Stimulated activated CD8-positive, alpha-beta memory T cell treated with anti-CD3 and anti-CD28 coated beads, Interleukin-2, amount 100 ng/mL, for 1 hour (primary cell): ENCODE results near the gene RAB27A.
"Not testable (repeated sequence)": the region's sequence is repeated elsewhere in the genome, so short reads cannot be mapped to it uniquely, and the experiment has no call there.

Source experiments
- DNase-seq, 2 donors: peaks; one replicate each; pipeline ENCODE4 v3.0.0-alpha.2; 2020; ENCODE audit warnings: low read depth in 2 of 2

RAB27A gene

GRCh38 chr15:55289746-55290527, at the start of gene RAB27A:
Gene RAB27A (minus strand): TSS chr15:55289813. CDS start chr15:55234934, 54,879 bp downstream.
- peak; percentile 62 to 64 for DNase-seq

GRCh38 chr15:55337160-55337559, 47.5 kb upstream of the RAB27A start:
- DNase-seq: no peak

- DNase-seq: no peak
Observed at GRCh38 chr15:55334997-55335396, 45.4 kb upstream of the RAB27A start.

- no peak for DNase-seq
Observed at GRCh38 chr15:55334371-55334770, 44.8 kb upstream of the RAB27A start.

- no peak for DNase-seq
Observed at GRCh38 chr15:55327387-55327786, 37.8 kb upstream of the RAB27A start.

- no peak for DNase-seq
Observed at GRCh38 chr15:55322467-55322866, 32.9 kb upstream of the RAB27A start.

- no peak for DNase-seq
Observed at GRCh38 chr15:55320963-55321362, 31.4 kb upstream of the RAB27A start.

- no peak for DNase-seq
Observed at GRCh38 chr15:55320238-55320550, 30.6 kb upstream of the RAB27A start.

- DNase-seq: no peak
Observed at GRCh38 chr15:55319537-55320237, 30.1 kb upstream of the RAB27A start.

- DNase-seq: peak; percentile 39 to 57
Observed at GRCh38 chr15:55318588-55319494, 29.2 kb upstream of the RAB27A start, which contains the start of the genes PIGB and PIGBOS1. Gene PIGB (plus strand): TSS chr15:55319222. CDS start chr15:55319251, 29 bp downstream. Gene PIGBOS1 (minus strand): TSS chr15:55319123. CDS start chr15:55317792, 1,331 bp downstream.

- not testable (repeated sequence) for DNase-seq
Observed at GRCh38 chr15:55302801-55303200, 13.2 kb upstream of the RAB27A start.

GRCh38 chr15:55297315-55297714, 7.7 kb upstream of the RAB27A start:
- no peak for DNase-seq

- DNase-seq: peak; percentile 69 to 77
Observed at GRCh38 chr15:55290528-55291057, 980 bp upstream of the RAB27A start.

GRCh38 chr15:55289011-55289745, 435 bp downstream of the RAB27A start:
- DNase-seq: peak in 1 of 2 donors; percentile 28

GRCh38 chr15:55288006-55288717, 1.5 kb downstream of the RAB27A start:
- no peak for DNase-seq

- DNase-seq: not testable (repeated sequence)
Observed at GRCh38 chr15:55286442-55287189, 3.0 kb downstream of the RAB27A start.

GRCh38 chr15:55284426-55284825, 5.2 kb downstream of the RAB27A start:
- no peak for DNase-seq

GRCh38 chr15:55283379-55284147, 6.0 kb downstream of the RAB27A start:
- no peak for DNase-seq
